Ishikawa (cell line): ENCODE results near the gene SESN1.

Experiments used
- CEBPB ChIP-seq: IDR thresholded peaks from 2 replicates; pipeline ENCODE4 v1.6.1; 2012
- CREB1 ChIP-seq: IDR thresholded peaks from 2 replicates; pipeline ENCODE4 v1.6.1; 2012; ENCODE audit warnings: low read depth
- EGR1 ChIP-seq: IDR thresholded peaks from 2 replicates; pipeline ENCODE4 v1.6.1; 2012
- EP300 ChIP-seq: IDR thresholded peaks from 2 replicates; pipeline ENCODE4 v1.6.1; 2012; ENCODE audit warnings: borderline replicate concordance
- FOXM1 ChIP-seq: IDR thresholded peaks from 2 replicates; pipeline ENCODE4 v1.6.1; 2012; ENCODE audit warnings: low read depth, borderline replicate concordance
- MAX ChIP-seq: IDR thresholded peaks from 2 replicates; pipeline ENCODE4 v1.6.1; 2012
- NFIC ChIP-seq: IDR thresholded peaks from 2 replicates; pipeline ENCODE4 v1.6.1; 2012
- RAD21 ChIP-seq: IDR thresholded peaks from 2 replicates; pipeline ENCODE4 v1.6.1; 2012; ENCODE audit warnings: low read depth
- REST ChIP-seq: IDR thresholded peaks from 2 replicates; pipeline ENCODE4 v1.6.1; 2012; ENCODE audit warnings: low read depth, mild to moderate bottlenecking
- TAF1 ChIP-seq: IDR thresholded peaks from 2 replicates; pipeline ENCODE4 v1.6.1; 2012; ENCODE audit warnings: low read depth, mild to moderate bottlenecking
- TCF12 ChIP-seq: IDR thresholded peaks from 2 replicates; pipeline ENCODE4 v1.6.1; 2012; ENCODE audit warnings: low read depth
- TEAD4 ChIP-seq: IDR thresholded peaks from 2 replicates; pipeline ENCODE4 v1.6.1; 2012
- USF1 ChIP-seq: IDR thresholded peaks from 2 replicates; pipeline ENCODE4 v1.6.1; 2012
- YY1 ChIP-seq: IDR thresholded peaks from 2 replicates; pipeline ENCODE4 v1.6.1; 2012; ENCODE audit warnings: low read depth
- ZBTB7A ChIP-seq: IDR thresholded peaks from 2 replicates; pipeline ENCODE4 v1.6.1; 2012; ENCODE audit warnings: low read depth

SESN1 gene

GRCh38 chr6:109082188-109082577 lies 12.5 kb downstream of the SESN1 start:
- TF ChIP-seq CEBPB = no peak
- no peak for TF ChIP-seq FOXM1
- TF ChIP-seq NFIC = no peak
- no peak for TF ChIP-seq YY1
- TF ChIP-seq REST = no peak
- TF ChIP-seq TEAD4 = no peak
- no peak for TF ChIP-seq USF1
- TF ChIP-seq ZBTB7A = no peak

- TF ChIP-seq RAD21 (no peak), EGR1 (no peak), ZBTB7A (no peak), YY1 (no peak), EP300 (no peak), TCF12 (no peak), USF1 (no peak), CEBPB (no peak)
These were observed 13.0 kb downstream of the SESN1 start for GRCh38 chr6:109081516-109082187.

GRCh38 chr6:109081026-109081425 lies 13.6 kb downstream of the SESN1 start:
- TF ChIP-seq CREB1 (no peak), USF1 (no peak), TEAD4 (no peak), EGR1 (no peak), RAD21 (no peak), MAX (no peak), NFIC (no peak), TAF1 (no peak), FOXM1 (no peak), ZBTB7A (no peak), YY1 (no peak), EP300 (no peak), CEBPB (no peak), REST (no peak), TCF12 (no peak)

- TF ChIP-seq USF1 (no peak), REST (no peak), CREB1 (no peak), ZBTB7A (no peak), TCF12 (no peak), EP300 (no peak), YY1 (no peak), TAF1 (no peak), RAD21 (no peak), TEAD4 (no peak), MAX (no peak), NFIC (no peak), FOXM1 (no peak), EGR1 (no peak), CEBPB (no peak)
These were observed 14.7 kb downstream of the SESN1 start for GRCh38 chr6:109079981-109080380.
